Coronary artery (tissue), 2 donors: ENCODE results near the gene FGFBP1.

ENCODE experiments used
- DNase-seq: peaks from one replicate; pipeline ENCODE4 v3.0.0-alpha.2; 2017; ENCODE audit warnings: low spot score
- H3K27ac ChIP-seq, 2 donors: fragments of 200-600 bp; sonication (generic); one replicate each; pipeline ENCODE4 v1.5.1; 2016 to 2019
- H3K4me3 ChIP-seq: fragments of 200-600 bp; sonication (generic); 2 replicates; pipeline ENCODE4 v1.5.1; 2016; ENCODE audit warnings: mild to moderate bottlenecking, moderate library complexity
- CTCF ChIP-seq: fragments of 200-600 bp; sonication (generic); IDR thresholded peaks from one replicate; pipeline ENCODE4 v1.5.1; 2019; ENCODE audit warnings: antibody characterized with exemption

Gene FGFBP1

GRCh38 chr4:15934259-15934658 lies 4.3 kb downstream of the FGFBP1 start:
- no peak for TF ChIP-seq CTCF
- no peak overlapping the region for H3K27ac ChIP-seq
- no peak overlapping the region for H3K4me3 ChIP-seq
- no peak for DNase-seq

GRCh38 chr4:15931451-15932210 lies 6.9 kb downstream of the FGFBP1 start:
- DNase-seq: no peak
- TF ChIP-seq CTCF: no peak
- no peak overlapping the region for H3K4me3 ChIP-seq
- no peak overlapping the region for H3K27ac ChIP-seq

- Histone ChIP-seq H3K27ac (no peak overlapping the region), H3K4me3 (no peak overlapping the region)
- no peak for DNase-seq
- TF ChIP-seq CTCF: no peak
These were observed 8.2 kb downstream of the FGFBP1 start for GRCh38 chr4:15930314-15930713.

GRCh38 chr4:15929540-15929939 lies 9.0 kb downstream of the FGFBP1 start:
- no peak for DNase-seq
- no peak for TF ChIP-seq CTCF
- H3K27ac ChIP-seq: no peak overlapping the region
- H3K4me3 ChIP-seq: no peak overlapping the region

GRCh38 chr4:15928883-15929282 lies 9.7 kb downstream of the FGFBP1 start:
- Histone ChIP-seq H3K27ac (no peak overlapping the region), H3K4me3 (no peak overlapping the region)
- DNase-seq: no peak

GRCh38 chr4:15926486-15926885 lies 12.1 kb downstream of the FGFBP1 start:
- TF ChIP-seq CTCF: no peak
- no peak overlapping the region for H3K27ac ChIP-seq
- H3K4me3 ChIP-seq: no peak overlapping the region
- DNase-seq: no peak

More at GRCh38 chr4:15928883-15929282, 9.7 kb downstream of the FGFBP1 start:
- TF ChIP-seq CTCF: no peak

- DNase-seq: no peak
- TF ChIP-seq CTCF: no peak
- H3K27ac ChIP-seq: no peak overlapping the region
- H3K4me3 ChIP-seq: no peak overlapping the region
These were observed 12.7 kb downstream of the FGFBP1 start for GRCh38 chr4:15925830-15926229.
